OCI-LY3 (cell line): ENCODE data around the gene JMY.

ENCODE experiments used
- EZH2phosphoT487 ChIP-seq: fragments of 200-600 bp; shearing (Covaris generic); IDR thresholded peaks from 2 replicates; pipeline ENCODE4 v1.6.1; 2018; ENCODE audit warnings: antibody characterized with exemption, mixed run types, low read depth
- TF ChIP-seq, protein P1 (sequence below): fragments of 200-600, 300-600 bp; sonication (generic); IDR thresholded peaks from 2 replicates; pipeline ENCODE4 v1.5.1; 2014; ENCODE audit warnings: antibody characterized with exemption, low read length, low read depth

DNA sequence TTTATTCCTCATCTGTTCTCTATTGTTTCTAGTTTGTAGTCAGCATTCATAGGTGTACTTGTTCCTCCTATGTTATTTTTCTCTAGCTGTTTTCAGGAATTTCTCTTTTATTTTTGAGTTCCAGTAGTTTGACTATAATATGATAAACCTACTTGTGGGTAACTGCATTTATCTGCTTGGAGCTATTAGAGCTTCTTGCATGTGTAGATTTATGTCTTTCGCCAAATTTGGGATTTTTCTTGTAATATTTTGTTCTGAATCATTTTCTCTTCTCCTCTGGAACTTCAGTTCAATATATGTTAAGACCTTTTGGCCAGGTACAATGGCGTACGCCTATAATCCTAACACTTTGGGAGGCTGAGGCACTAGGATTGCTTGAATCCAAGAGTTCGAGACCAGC is 37.4 kb downstream of the JMY start:
- TF ChIP-seq, protein P1, sequence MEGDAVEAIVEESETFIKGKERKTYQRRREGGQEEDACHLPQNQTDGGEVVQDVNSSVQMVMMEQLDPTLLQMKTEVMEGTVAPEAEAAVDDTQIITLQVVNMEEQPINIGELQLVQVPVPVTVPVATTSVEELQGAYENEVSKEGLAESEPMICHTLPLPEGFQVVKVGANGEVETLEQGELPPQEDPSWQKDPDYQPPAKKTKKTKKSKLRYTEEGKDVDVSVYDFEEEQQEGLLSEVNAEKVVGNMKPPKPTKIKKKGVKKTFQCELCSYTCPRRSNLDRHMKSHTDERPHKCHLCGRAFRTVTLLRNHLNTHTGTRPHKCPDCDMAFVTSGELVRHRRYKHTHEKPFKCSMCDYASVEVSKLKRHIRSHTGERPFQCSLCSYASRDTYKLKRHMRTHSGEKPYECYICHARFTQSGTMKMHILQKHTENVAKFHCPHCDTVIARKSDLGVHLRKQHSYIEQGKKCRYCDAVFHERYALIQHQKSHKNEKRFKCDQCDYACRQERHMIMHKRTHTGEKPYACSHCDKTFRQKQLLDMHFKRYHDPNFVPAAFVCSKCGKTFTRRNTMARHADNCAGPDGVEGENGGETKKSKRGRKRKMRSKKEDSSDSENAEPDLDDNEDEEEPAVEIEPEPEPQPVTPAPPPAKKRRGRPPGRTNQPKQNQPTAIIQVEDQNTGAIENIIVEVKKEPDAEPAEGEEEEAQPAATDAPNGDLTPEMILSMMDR, result no peak
- no peak for TF ChIP-seq EZH2phosphoT487
